ENCODE measurements around the gene PBX3. TPM values are rescaled to one million over a fixed set of nuclear protein-coding genes. Genes with fewer than 3 reads are reported as not detected.
"Not testable (repeated sequence)": the region's sequence is repeated elsewhere in the genome, so short reads cannot be mapped to it uniquely, and the experiment has no call there.

PBX3 gene
- polyA plus RNA-seq, 3 donors from 2014 or later = 5.7 to 7.0 (median 6.2) TPM

GRCh38 chr9:125803526-125803925, 56.4 kb downstream of the PBX3 start:
- Mint-ChIP-seq H3K27me3 (ENCODE audit: low read depth in 3 of 3) (no peaks in the 10 kb centered on the region), H3K4me3 (no peak overlapping the region), H3K9me3 (no peaks in the 10 kb centered on the region), H3K36me3 (peaks cover 0 to 5% (median 0%) of the 10 kb centered on the region in 3 donors), H3K27ac (no peak overlapping the region), H3K4me1 (no peaks in the 10 kb centered on the region)
- DNase-seq = no peak

- no peak for DNase-seq
- no peak overlapping the region for H3K4me3 Mint-ChIP-seq
Observed at GRCh38 chr9:125805057-125805456, 57.9 kb downstream of the PBX3 start.

GRCh38 chr9:125805586-125805985, 58.4 kb downstream of the PBX3 start:
- Mint-ChIP-seq H3K27me3 (ENCODE audit: low read depth in 3 of 3) (no peaks in the 10 kb centered on the region), H3K4me1 (no peaks in the 10 kb centered on the region)

More at GRCh38 chr9:125805057-125805456, 57.9 kb downstream of the PBX3 start:
- no peaks in the 10 kb centered on the region for H3K27me3 Mint-ChIP-seq (ENCODE audit: low read depth in 3 of 3)
- peaks cover 0 to 5% (median 0%) of the 10 kb centered on the region in 3 donors for H3K36me3 Mint-ChIP-seq
- no peaks in the 10 kb centered on the region for H3K4me1 Mint-ChIP-seq
- no peaks in the 10 kb centered on the region for H3K9me3 Mint-ChIP-seq
- no peak overlapping the region for H3K27ac Mint-ChIP-seq

GRCh38 chr9:125807079-125807478, 59.9 kb downstream of the PBX3 start:
- Mint-ChIP-seq H3K4me1 (no peaks in the 10 kb centered on the region), H3K4me3 (no peak overlapping the region), H3K27me3 (ENCODE audit: low read depth in 3 of 3) (no peaks in the 10 kb centered on the region), H3K9me3 (no peaks in the 10 kb centered on the region), H3K27ac (no peak overlapping the region), H3K36me3 (no peaks in the 10 kb centered on the region)
- DNase-seq = no peak

More at GRCh38 chr9:125805586-125805985, 58.4 kb downstream of the PBX3 start:
- Mint-ChIP-seq H3K27ac (no peak overlapping the region), H3K4me3 (no peak overlapping the region), H3K36me3 (peaks cover 0 to 5% (median 0%) of the 10 kb centered on the region in 3 donors), H3K9me3 (no peaks in the 10 kb centered on the region)
- DNase-seq = no peak

GRCh38 chr9:125810161-125810560, 63.0 kb downstream of the PBX3 start:
- no peak overlapping the region for H3K4me3 Mint-ChIP-seq
- H3K27me3 Mint-ChIP-seq (ENCODE audit: low read depth in 3 of 3) = no peaks in the 10 kb centered on the region
- no peak for DNase-seq
- H3K4me1 Mint-ChIP-seq = no peaks in the 10 kb centered on the region
- no peak overlapping the region for H3K27ac Mint-ChIP-seq
- H3K36me3 Mint-ChIP-seq = no peaks in the 10 kb centered on the region
- no peaks in the 10 kb centered on the region for H3K9me3 Mint-ChIP-seq

- Mint-ChIP-seq H3K4me1 (no peaks in the 10 kb centered on the region), H3K4me3 (no peak overlapping the region), H3K27ac (no peak overlapping the region), H3K36me3 (no peaks in the 10 kb centered on the region), H3K27me3 (ENCODE audit: low read depth in 3 of 3) (no peaks in the 10 kb centered on the region), H3K9me3 (no peaks in the 10 kb centered on the region)
- DNase-seq = no peak
Observed at GRCh38 chr9:125811002-125811401, 63.8 kb downstream of the PBX3 start.

GRCh38 chr9:125812403-125812802, 65.2 kb downstream of the PBX3 start:
- H3K9me3 Mint-ChIP-seq = no peaks in the 10 kb centered on the region
- no peak overlapping the region for H3K27ac Mint-ChIP-seq
- H3K4me3 Mint-ChIP-seq = no peak overlapping the region
- no peak for DNase-seq
- H3K36me3 Mint-ChIP-seq = no peaks in the 10 kb centered on the region
- H3K27me3 Mint-ChIP-seq (ENCODE audit: low read depth in 3 of 3) = no peaks in the 10 kb centered on the region
- H3K4me1 Mint-ChIP-seq = no peaks in the 10 kb centered on the region

GRCh38 chr9:125815568-125815967, 68.4 kb downstream of the PBX3 start:
- DNase-seq = no peak
- Mint-ChIP-seq H3K4me3 (no peak overlapping the region), H3K27me3 (ENCODE audit: low read depth in 3 of 3) (no peaks in the 10 kb centered on the region), H3K36me3 (no peaks in the 10 kb centered on the region), H3K27ac (no peak overlapping the region), H3K9me3 (no peaks in the 10 kb centered on the region), H3K4me1 (peaks cover 3 to 9% of the 10 kb centered on the region in 2 donors)

GRCh38 chr9:125816321-125816720, 69.1 kb downstream of the PBX3 start:
- peaks cover 3 to 16% of the 10 kb centered on the region in 2 donors for H3K4me1 Mint-ChIP-seq
- no peaks in the 10 kb centered on the region for H3K9me3 Mint-ChIP-seq
- H3K36me3 Mint-ChIP-seq = no peaks in the 10 kb centered on the region
- no peaks in the 10 kb centered on the region for H3K27me3 Mint-ChIP-seq (ENCODE audit: low read depth in 3 of 3)
- no peak overlapping the region for H3K4me3 Mint-ChIP-seq
- H3K27ac Mint-ChIP-seq = no peak overlapping the region
- no peak for DNase-seq

GRCh38 chr9:125820100-125820804, 73.1 kb downstream of the PBX3 start:
- H3K36me3 Mint-ChIP-seq = no peaks in the 10 kb centered on the region
- peak overlapping the region in 3 of 6 donors; percentile 16 to 41 (median 39) for H3K27ac Mint-ChIP-seq
- DNase-seq = no peak
- no peaks in the 10 kb centered on the region for H3K9me3 Mint-ChIP-seq
- no peak overlapping the region for H3K4me3 Mint-ChIP-seq
- no peaks in the 10 kb centered on the region for H3K27me3 Mint-ChIP-seq (ENCODE audit: low read depth in 3 of 3)
- H3K4me1 Mint-ChIP-seq = peaks cover 14 to 44% of the 10 kb centered on the region in 2 donors

- H3K36me3 Mint-ChIP-seq = no peaks in the 10 kb centered on the region
- no peak for DNase-seq
- H3K4me3 Mint-ChIP-seq = no peak overlapping the region
- H3K27me3 Mint-ChIP-seq (ENCODE audit: low read depth in 3 of 3) = no peaks in the 10 kb centered on the region
- H3K27ac Mint-ChIP-seq = peak overlapping the region in 1 of 6 donors; percentile 41
- peaks cover 16 to 44% of the 10 kb centered on the region in 2 donors for H3K4me1 Mint-ChIP-seq
- no peaks in the 10 kb centered on the region for H3K9me3 Mint-ChIP-seq
Observed at GRCh38 chr9:125821078-125821477, 73.9 kb downstream of the PBX3 start.

GRCh38 chr9:125822160-125822559, 75.0 kb downstream of the PBX3 start:
- H3K4me3 Mint-ChIP-seq = no peak overlapping the region

GRCh38 chr9:125822902-125823301, 75.7 kb downstream of the PBX3 start:
- H3K9me3 Mint-ChIP-seq = no peaks in the 10 kb centered on the region
- H3K27ac Mint-ChIP-seq = peak overlapping the region in 4 of 6 donors; percentile 46 to 91 (median 78)
- peak overlapping the region in 3 of 5 donors; percentile 32 to 91 (median 40) for H3K4me3 Mint-ChIP-seq
- no peaks in the 10 kb centered on the region for H3K36me3 Mint-ChIP-seq
- DNase-seq = no peak
- H3K27me3 Mint-ChIP-seq (ENCODE audit: low read depth in 3 of 3) = no peaks in the 10 kb centered on the region
- H3K4me1 Mint-ChIP-seq = peaks cover 16 to 44% of the 10 kb centered on the region in 2 donors

More at GRCh38 chr9:125822160-125822559, 75.0 kb downstream of the PBX3 start:
- Mint-ChIP-seq H3K36me3 (no peaks in the 10 kb centered on the region), H3K4me1 (peaks cover 16 to 44% of the 10 kb centered on the region in 2 donors), H3K9me3 (no peaks in the 10 kb centered on the region), H3K27ac (no peak overlapping the region), H3K27me3 (ENCODE audit: low read depth in 3 of 3) (no peaks in the 10 kb centered on the region)
- DNase-seq = no peak

GRCh38 chr9:125823874-125824406, 76.8 kb downstream of the PBX3 start:
- not testable (repeated sequence) for H3K27me3 Mint-ChIP-seq (ENCODE audit: low read depth in 3 of 3); H3K36me3 Mint-ChIP-seq; H3K9me3 Mint-ChIP-seq
- peaks cover 16 to 48% of the 10 kb centered on the region in 2 donors for H3K4me1 Mint-ChIP-seq
- DNase-seq = peak; percentile 48 to 53 (median 52)
- H3K4me3 Mint-ChIP-seq = peak overlapping the region; percentile 76 to 94 (median 91)
- peak overlapping the region; percentile 73 to 93 (median 88) for H3K27ac Mint-ChIP-seq
